GM19239 (cell line): Measurements from ENCODE around the gene KY.

Source experiments
- DNase-seq: peaks from one replicate; pipeline ENCODE4 v3.0.0; 2011; ENCODE audit warnings: low spot score; ENCODE audit not compliant: insufficient read length
- FAIRE-seq: peaks from 2 replicates; lab custom pipeline; 2011; peaks lifted over from hg19 to GRCh38; lab: Jason Lieb, UNC

The KY gene

DNA sequence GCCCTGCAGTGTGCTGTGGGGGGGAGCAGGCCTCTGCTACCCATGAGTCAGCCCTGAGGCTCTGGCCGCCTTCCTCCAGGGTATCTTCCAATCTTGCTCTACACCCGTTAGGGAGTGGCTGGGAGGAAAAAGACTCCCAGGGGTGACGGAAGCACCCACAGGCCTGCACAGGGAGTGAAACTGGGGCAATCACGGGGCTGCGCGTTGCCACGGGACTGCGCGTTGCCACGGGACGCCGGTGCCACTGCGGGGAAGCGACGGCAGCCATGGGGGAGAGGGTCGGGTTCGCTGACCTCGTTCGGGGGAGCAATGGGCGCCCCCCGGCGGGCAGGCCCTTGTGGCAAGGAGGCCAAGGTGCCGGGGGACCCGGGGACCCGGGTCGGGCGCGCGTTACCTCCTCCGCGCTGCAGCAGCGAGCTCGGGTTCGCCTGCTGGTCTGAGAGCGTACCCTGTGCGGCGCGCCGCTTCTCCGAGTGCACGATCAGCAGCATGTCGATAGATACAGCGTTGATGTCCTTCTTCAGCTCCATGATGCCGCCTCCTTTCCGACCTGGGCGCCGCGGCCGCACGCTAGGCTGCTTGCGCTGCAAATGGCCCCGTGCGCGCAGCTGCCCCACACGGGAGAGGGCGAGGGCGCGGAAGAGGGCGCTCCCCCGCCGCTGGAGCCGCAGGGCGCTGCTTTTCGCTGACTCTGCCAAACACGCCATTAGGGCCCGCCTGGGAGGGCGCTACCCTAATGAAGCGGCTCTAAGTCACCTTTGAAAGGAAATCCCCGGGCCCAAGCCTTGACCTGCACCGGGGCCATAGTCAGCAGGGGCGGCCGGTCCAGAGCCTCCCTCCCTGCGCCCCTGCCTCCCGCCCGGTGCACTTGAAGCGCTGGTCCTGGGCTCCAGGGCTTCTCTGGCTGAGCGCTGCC is at the start of gene KY:
TSS of gene KY (minus strand) at position 592 of the 916 bp plus-strand sequence. CDS start at position 530, 62 bp downstream.
- no peak for FAIRE-seq
- DNase-seq = no peak

DNA sequence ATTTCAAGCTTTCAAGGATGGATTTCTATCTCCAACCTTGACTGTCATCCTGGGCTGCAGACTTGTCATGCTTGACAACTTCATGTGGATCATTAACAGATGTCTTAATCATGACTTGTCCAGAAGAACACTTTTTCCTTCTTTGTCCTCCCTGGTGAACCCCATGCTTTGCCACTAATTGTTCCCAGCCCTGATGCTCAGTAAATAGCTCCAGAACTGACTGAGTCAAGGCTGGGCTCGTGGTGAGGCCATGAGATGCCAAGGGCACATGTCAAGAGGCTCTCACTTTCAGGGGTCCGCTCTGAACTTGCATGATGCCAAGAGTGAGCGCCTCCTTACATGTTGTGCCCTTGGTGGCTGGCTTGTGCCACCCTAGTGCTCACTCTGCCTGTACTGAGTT is 48.9 kb upstream of the KY start:
- DNase-seq = no peak
- no peak for FAIRE-seq

GRCh38 chr3:134699141-134699711 is 48.4 kb upstream of the KY start:
- no peak for DNase-seq
- FAIRE-seq = no peak

- DNase-seq (no peak), FAIRE-seq (no peak)
Observed at GRCh38 chr3:134697830-134698689, 47.2 kb upstream of the KY start.

GRCh38 chr3:134696155-134696554 is 45.3 kb upstream of the KY start:
- FAIRE-seq (no peak), DNase-seq (no peak)

- FAIRE-seq (no peak), DNase-seq (no peak)
Observed at GRCh38 chr3:134694946-134695543, 44.2 kb upstream of the KY start.

GRCh38 chr3:134694466-134694865 is 43.6 kb upstream of the KY start:
- FAIRE-seq (no peak), DNase-seq (no peak)

DNA sequence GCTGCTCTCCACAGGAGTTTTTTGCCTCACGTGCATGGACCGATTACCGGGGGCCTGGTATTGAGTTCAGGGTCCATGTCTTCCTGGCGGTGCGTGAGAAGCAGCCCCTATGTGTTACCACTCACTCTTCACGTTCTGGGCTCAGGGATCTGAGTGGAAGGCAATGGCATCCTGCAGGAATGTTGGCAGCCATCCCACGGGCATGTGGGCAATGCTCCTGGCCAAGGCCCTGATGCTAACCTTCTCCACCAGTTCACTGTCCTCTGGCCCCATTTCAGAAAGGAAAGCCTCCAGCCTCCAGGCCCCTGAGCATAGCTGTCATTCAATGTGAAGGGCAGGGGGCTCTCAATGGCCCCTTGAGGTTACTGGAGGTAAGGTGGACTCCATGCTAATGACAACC is 43.0 kb upstream of the KY start:
- FAIRE-seq = no peak

GRCh38 chr3:134693226-134693625 is 42.4 kb upstream of the KY start:
- DNase-seq (no peak), FAIRE-seq (no peak)

More for the DNA sequence above, 43.0 kb upstream of the KY start:
- DNase-seq = no peak

- no peak for FAIRE-seq
- DNase-seq = no peak
Observed at GRCh38 chr3:134690226-134690625, 39.4 kb upstream of the KY start.

DNA sequence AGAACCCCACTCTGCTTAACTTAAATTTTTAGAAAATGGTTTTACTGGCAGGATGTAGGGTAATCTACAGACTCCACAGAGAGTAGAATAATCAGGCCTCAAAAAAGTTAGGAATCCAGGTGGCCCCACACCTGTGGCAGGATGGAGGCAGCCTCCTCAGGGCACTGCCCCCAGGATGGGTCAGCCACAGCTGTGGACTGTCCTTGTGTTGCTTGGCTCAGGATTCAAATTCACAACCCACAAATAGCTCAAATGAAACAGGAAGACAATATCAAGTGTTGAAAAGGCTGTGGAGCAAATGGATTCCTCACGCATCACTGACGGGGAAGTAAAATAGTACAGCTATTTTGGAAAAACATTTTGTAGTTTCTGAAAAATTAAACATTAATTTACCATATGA is 36.8 kb upstream of the KY start:
- DNase-seq = no peak

GRCh38 chr3:134685929-134686802 is 35.3 kb upstream of the KY start:
- no peak for DNase-seq

More for the DNA sequence above, 36.8 kb upstream of the KY start:
- FAIRE-seq = no peak

DNA sequence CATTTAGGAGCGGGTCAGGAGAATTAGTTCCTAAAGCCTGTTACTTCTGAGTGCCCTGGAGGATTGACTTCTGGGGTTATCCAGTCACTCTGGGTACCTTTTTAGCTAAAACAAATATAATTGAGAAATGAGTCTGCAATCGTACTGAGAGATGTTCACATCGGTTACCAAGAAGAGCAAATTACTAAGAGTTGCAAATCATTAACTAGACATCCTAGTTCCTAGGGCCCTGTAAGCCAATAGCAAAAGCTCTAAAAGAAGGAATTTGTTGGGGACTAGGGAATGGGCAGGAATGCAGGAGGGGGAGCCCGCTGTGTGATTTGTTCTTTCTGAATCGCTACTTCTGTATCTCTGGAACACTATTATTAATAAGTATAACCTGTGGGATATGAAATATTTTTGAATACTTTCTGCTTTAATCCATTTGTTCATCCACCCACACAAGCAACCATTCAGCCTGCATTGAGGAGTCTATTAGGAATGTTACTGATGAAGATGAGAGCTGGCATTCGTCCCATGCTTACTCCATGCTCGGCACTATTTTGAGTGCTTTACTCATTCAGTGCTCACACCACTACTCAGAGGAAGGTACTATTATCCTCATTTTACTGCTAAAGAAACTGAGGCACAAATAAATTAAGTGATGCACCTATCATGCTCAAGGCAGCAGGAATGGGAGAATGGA is 31.5 kb upstream of the KY start:
- no peak for DNase-seq
- no peak for FAIRE-seq

More at GRCh38 chr3:134685929-134686802, 35.3 kb upstream of the KY start:
- FAIRE-seq = no peak

GRCh38 chr3:134681522-134681900 is 30.7 kb upstream of the KY start:
- DNase-seq (no peak), FAIRE-seq (no peak)

- FAIRE-seq (no peak), DNase-seq (no peak)
Observed at GRCh38 chr3:134680796-134681521, 30.1 kb upstream of the KY start.

GRCh38 chr3:134677987-134678308 is 27.1 kb upstream of the KY start:
- no peak for FAIRE-seq
- DNase-seq = no peak

- DNase-seq = no peak
- no peak for FAIRE-seq
Observed at GRCh38 chr3:134677196-134677986, 26.6 kb upstream of the KY start.
